Testis (tissue), 3 donors: ENCODE results near the gene ZNF217. TPM values are rescaled to one million over a fixed set of nuclear protein-coding genes. Genes with fewer than 3 reads are reported as not detected.
"Not testable (repeated sequence)": the region's sequence is repeated elsewhere in the genome, so short reads cannot be mapped to it uniquely, and the experiment has no call there.

Source experiments
- DNase-seq: peaks from one replicate; pipeline ENCODE4 v3.0.0-alpha.2; 2019
- H3K27ac ChIP-seq, 2 donors: fragments of 200-600 bp; sonication (generic); one replicate each; pipeline ENCODE4 v1.5.1; 2019
- H3K27me3 ChIP-seq: fragments of 200-600 bp; sonication (generic); one replicate; pipeline ENCODE4 v1.5.1; 2019
- H3K36me3 ChIP-seq: fragments of 200-600 bp; sonication (generic); one replicate; pipeline ENCODE4 v1.5.1; 2017; ENCODE audit warnings: low read depth; ENCODE audit errors: missing control alignments
- H3K4me1 ChIP-seq: fragments of 200-600 bp; sonication (generic); one replicate; pipeline ENCODE4 v1.5.1; 2019
- H3K4me3 ChIP-seq, 2 donors: fragments of 200-600 bp; sonication (generic); one replicate each; pipeline ENCODE4 v1.5.1; 2017 to 2019
- H3K9me3 ChIP-seq: fragments of 200-600 bp; sonication (generic); one replicate; pipeline ENCODE4 v1.5.1; 2017
- POLR2A ChIP-seq: fragments of 450-650 bp; IDR thresholded peaks from one replicate; pipeline ENCODE4 v1.6.1; 2017; ENCODE audit warnings: antibody characterized with exemption, mild to moderate bottlenecking, moderate library complexity
- WGBS, 2 donors: methylation state at CpG; one replicate each; pipeline ENCODE4 v1.1.5; 2018; 5-methylcytosine and 5-hydroxymethylcytosine counted together
- intact Hi-C: fragments of 100-400 bp; cut with DNase I; formaldehyde crosslinking; loops from one replicate; pipeline ENCODE4 v1.15.1; 2023; ENCODE audit warnings: low total_unique reads
- polyA plus RNA-seq: library from polyadenylated mRNA; stranded (reverse); fragments of 350-450 nt; fragmentation: Illumina TruSeq; extraction: RNeasy Lipid Tissue Mini Kit (QIAGEN cat#74804); gene quantifications from one replicate; pipeline ENCODE4 v1.2.3, GENCODE V29; 2014; ENCODE audit warnings: low read depth, low replicate concordance; ENCODE audit not compliant: insufficient read depth
- total RNA-seq, 2 donors: library from RNA; depleted of rRNA; stranded (reverse); fragments of >200 nt; gene quantifications; one replicate each; pipeline ENCODE4 v1.2.3, GENCODE V29; 2016
- TF ChIP-seq, protein P1 (sequence below), 3 experiments: fragments of 450-650 bp in 2 of 3; fragments of 200-600 bp in 1 of 3; sonication (generic) in 1 of 3; IDR thresholded peaks; one replicate each; pipeline ENCODE4 v1.5.1; 2016 to 2019; ENCODE audit warnings: antibody characterized with exemption in 3 of 3, mild to moderate bottlenecking in 2 of 3, moderate library complexity in 1 of 3

Gene ZNF217
- total and polyA plus RNA-seq, 3 donors from 2014 or later, result 47.3 to 61.2 (median 48.6) TPM

- peak overlapping the region; percentile 86 to 94 for H3K4me3 ChIP-seq
- WGBS, 2 donors, result 14 to 15% methylated on average over 7 of the region's 7 CpGs
- TF ChIP-seq POLR2A, result no peak
- TF ChIP-seq, protein P1, sequence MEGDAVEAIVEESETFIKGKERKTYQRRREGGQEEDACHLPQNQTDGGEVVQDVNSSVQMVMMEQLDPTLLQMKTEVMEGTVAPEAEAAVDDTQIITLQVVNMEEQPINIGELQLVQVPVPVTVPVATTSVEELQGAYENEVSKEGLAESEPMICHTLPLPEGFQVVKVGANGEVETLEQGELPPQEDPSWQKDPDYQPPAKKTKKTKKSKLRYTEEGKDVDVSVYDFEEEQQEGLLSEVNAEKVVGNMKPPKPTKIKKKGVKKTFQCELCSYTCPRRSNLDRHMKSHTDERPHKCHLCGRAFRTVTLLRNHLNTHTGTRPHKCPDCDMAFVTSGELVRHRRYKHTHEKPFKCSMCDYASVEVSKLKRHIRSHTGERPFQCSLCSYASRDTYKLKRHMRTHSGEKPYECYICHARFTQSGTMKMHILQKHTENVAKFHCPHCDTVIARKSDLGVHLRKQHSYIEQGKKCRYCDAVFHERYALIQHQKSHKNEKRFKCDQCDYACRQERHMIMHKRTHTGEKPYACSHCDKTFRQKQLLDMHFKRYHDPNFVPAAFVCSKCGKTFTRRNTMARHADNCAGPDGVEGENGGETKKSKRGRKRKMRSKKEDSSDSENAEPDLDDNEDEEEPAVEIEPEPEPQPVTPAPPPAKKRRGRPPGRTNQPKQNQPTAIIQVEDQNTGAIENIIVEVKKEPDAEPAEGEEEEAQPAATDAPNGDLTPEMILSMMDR (IDR thresholded peaks at IDR 0.05), result no peak
- H3K27me3 ChIP-seq, result no peaks in the 10 kb centered on the region
- H3K27ac ChIP-seq, result peak overlapping the region; percentile 93 to 97
- intact Hi-C loops, result no loop called here
- H3K36me3 ChIP-seq, result no peaks in the 10 kb centered on the region
- no peak for DNase-seq
- H3K9me3 ChIP-seq, result no peaks in the 10 kb centered on the region
- peaks cover 23% of the 10 kb centered on the region for H3K4me1 ChIP-seq
These were observed 1.4 kb upstream of the ZNF217 start for GRCh38 chr20:53595018-53595378.

DNA sequence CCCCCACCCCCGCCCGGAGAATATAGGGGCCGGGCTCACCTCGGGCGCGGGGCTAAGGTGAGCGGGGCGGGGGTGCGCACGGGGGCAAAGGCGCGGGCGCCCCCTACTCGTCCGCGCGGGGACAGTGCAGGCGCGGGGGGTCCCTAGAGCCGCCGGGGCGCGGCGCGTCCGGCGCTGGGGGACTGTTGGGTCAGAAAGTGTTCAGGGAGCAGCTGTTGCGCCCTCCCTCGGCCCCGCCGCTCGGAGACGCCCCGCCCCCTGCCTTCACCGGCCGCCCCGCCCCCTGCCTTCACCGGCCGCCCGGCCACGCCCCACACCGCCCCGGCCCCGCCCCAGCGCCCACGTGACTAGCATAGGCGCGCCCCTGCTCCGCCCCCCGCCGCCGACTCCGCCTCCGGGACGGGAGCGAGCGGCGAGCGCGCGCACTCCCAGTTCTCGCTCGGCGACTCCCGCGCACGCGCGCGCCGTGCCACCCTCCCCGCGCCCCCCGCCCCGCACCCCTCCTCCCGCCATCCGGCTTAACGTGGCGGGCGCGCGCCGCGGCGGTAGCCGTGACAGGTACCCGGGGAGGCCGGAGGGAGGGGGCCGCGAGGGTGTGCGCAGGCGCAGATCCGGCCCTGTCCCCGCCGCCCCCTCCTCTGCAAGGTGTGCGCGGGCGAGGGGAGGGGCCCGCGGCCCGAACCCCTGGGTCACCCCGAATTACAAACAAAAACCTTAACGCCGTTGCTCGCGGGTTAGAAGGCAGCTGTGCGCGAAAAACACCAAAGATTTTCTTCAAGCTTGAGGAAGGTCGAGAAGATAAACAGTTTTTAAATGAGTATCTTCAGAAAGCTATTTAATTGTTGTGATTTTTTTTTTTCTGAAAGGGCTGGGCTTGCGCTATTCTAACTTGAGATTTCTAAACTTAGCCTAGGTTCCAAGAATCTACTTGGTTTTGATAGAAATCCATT lies 704 bp upstream of the ZNF217 start:
- 0 to 2% methylated on average over 21 to 37 of the region's 110 CpGs for WGBS, 2 donors
- H3K27me3 ChIP-seq, result no peaks in the 10 kb centered on the region
- H3K4me3 ChIP-seq, result peak overlapping the region; percentile 86 to 94
- no peak for TF ChIP-seq POLR2A
- TF ChIP-seq, protein P1 (IDR thresholded peaks at IDR 0.05), result no peak
- no peaks in the 10 kb centered on the region for H3K36me3 ChIP-seq
- H3K27ac ChIP-seq, result peak overlapping the region; percentile 97 to 98
- peak; percentile 98 for DNase-seq
- H3K9me3 ChIP-seq, result no peaks in the 10 kb centered on the region
- intact Hi-C loops, result no loop called here
- peaks cover 23% of the 10 kb centered on the region for H3K4me1 ChIP-seq

DNA sequence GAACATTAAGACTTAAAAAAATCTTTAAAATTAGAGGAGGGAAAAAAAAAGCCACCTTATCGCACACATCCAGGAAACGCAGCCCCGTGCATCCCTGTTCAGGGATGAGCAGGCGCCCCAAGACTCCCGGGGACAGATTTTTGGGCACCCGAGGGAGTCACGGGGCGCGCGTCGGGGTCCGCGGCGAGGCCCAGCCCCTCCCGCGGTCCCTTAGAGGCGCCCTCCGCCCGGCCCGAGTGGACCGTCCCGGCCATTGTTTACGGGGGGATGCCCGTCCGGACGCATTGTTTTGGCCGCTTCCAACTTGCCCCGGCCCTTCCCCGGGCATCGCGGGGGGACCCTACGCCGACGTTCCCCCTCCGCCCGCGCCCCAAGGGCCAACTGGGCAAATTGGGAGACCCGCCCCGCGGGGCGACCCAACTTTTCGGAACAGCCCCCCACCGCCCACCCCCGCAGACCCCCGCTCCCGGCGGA lies 610 bp downstream of the ZNF217 start:
- WGBS, 2 donors, result 0 to 1% methylated on average over 9 to 38 of the region's 47 CpGs

DNA sequence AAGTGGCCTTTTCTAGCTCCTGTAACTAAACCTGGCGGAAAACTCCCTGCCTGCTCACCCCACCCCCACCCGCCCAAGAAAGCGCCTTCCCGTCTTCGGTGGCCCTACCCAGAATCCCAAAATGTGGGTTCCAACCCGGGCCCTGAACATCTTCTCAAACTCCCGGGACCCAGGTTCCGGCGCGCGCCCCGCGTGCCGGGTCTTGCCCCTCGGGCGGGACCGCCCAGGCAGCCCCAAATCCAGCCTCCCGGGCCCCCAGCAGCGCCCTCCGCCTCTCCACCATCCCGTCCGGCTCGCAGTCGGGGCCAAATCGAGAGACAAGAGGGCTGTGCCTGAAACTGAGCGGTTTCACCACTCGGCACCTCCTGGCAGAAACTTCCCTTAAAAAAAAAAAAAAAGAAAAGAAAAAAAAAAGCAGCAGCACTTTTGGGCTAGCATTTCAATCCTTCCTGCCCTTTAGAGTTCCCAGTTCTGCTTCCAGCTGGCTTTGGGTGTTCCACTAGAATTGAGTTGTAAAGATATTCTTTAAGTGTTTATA lies 1.1 kb downstream of the ZNF217 start:
- H3K36me3 ChIP-seq, H3K9me3 ChIP-seq, H3K27me3 ChIP-seq, intact Hi-C loops: not testable (repeated sequence)
- Histone ChIP-seq H3K4me3 (peak overlapping the region; percentile 86 to 94), H3K4me1 (peaks cover 19% of the 10 kb centered on the region), H3K27ac (peak overlapping the region; percentile 97 to 98)
- peak; percentile 48 for DNase-seq
- WGBS, 2 donors, result 1 to 2% methylated on average over 12 to 27 of the region's 27 CpGs

More for the DNA sequence above, 610 bp downstream of the ZNF217 start:
- Histone ChIP-seq H3K9me3 (no peaks in the 10 kb centered on the region), H3K36me3 (no peaks in the 10 kb centered on the region), H3K27ac (peak overlapping the region; percentile 97 to 98), H3K4me1 (peaks cover 22% of the 10 kb centered on the region), H3K27me3 (no peaks in the 10 kb centered on the region), H3K4me3 (peak overlapping the region; percentile 86 to 94)
- DNase-seq, result no peak
- intact Hi-C loops, result no loop called here
- TF ChIP-seq, protein P1 (IDR thresholded peaks at IDR 0.05), result no peak
- no peak for TF ChIP-seq POLR2A

DNA sequence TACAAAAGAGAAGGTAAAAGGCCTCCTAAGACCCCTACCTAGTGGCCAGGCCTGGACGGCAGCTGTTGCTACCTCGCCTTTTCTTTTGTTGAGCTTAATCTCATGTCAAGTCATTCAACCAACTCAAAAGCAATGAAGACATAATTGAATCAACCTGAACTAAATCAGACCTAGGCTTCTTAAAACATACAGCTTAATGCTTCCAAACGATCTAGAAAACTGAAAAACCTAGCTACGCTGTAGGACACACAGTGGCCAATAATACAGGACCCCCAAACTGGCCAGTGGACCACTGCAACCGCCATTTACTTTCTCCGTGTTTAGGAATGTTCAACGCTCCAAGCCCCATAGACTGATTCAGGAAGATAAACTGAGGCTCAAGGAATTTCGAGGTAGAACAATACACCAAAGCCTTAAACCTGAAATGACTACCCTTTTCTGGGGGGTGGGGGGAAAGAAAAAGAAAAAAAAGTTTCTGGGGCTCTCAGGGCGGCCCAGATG lies 1.6 kb downstream of the ZNF217 start:
- H3K36me3 ChIP-seq, H3K9me3 ChIP-seq, DNase-seq, H3K27me3 ChIP-seq, intact Hi-C loops: not testable (repeated sequence)
- 17 to 21% methylated on average over 9 of the region's 9 CpGs for WGBS, 2 donors
- H3K4me3 ChIP-seq, result peak overlapping the region; percentile 86 to 94
- peaks cover 14% of the 10 kb centered on the region for H3K4me1 ChIP-seq
- peak overlapping the region; percentile 97 to 98 for H3K27ac ChIP-seq

- DNase-seq, H3K9me3 ChIP-seq, H3K27me3 ChIP-seq, H3K4me1 ChIP-seq, H3K36me3 ChIP-seq, H3K4me3 ChIP-seq, intact Hi-C loops: not testable (repeated sequence)
- 7 to 11% methylated on average over 4 of the region's 4 CpGs for WGBS, 2 donors
- peak overlapping the region; percentile 97 to 98 for H3K27ac ChIP-seq
These were observed 2.4 kb downstream of the ZNF217 start for GRCh38 chr20:53591206-53591741.

GRCh38 chr20:53590608-53591007 lies 3.0 kb downstream of the ZNF217 start:
- H3K27ac ChIP-seq, result peak overlapping the region; percentile 70 to 97
- H3K27me3 ChIP-seq, H3K9me3 ChIP-seq, H3K4me3 ChIP-seq, DNase-seq, intact Hi-C loops, H3K4me1 ChIP-seq, H3K36me3 ChIP-seq: not testable (repeated sequence)

DNA sequence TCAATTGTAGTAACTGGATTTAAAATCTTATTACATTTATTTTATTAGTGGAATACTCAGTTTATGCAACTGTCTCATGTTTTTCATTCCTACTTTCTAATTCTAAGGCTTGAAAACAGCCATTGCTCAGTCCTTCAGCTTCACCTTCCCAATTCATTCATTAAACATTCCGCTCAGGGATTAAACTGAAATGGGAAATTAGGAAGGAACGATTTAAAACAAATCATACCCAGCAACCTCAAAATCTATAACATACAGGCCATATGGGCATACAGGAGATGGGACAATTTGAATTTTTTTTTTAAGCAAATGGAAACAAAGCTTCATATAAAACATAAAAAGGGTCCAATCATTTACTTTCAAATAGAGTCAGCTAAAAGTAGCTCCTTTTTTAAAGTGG lies 3.5 kb downstream of the ZNF217 start:
- H3K27me3 ChIP-seq, H3K4me3 ChIP-seq, DNase-seq, H3K4me1 ChIP-seq, H3K9me3 ChIP-seq, intact Hi-C loops, H3K36me3 ChIP-seq: not testable (repeated sequence)
- WGBS, 2 donors, result 34 to 43% methylated on average over 2 of the region's 2 CpGs
- peak overlapping the region; percentile 53 to 97 for H3K27ac ChIP-seq
